H54 (cell line): Measurements from ENCODE around the gene DLGAP1.

Experiments used
- DNase-seq: peaks from one replicate; pipeline ENCODE4 v3.0.0; 2011; ENCODE audit warnings: low spot score, mixed read lengths; ENCODE audit not compliant: insufficient read length
- FAIRE-seq: peaks from 3 replicates; lab custom pipeline; 2011; peaks lifted over from hg19 to GRCh38; lab: Jason Lieb, UNC
- POLR2A ChIP-seq: IDR thresholded peaks from 2 replicates; pipeline ENCODE4 v1.6.1; 2011; ENCODE audit warnings: low read depth, mild to moderate bottlenecking, low read length

The DLGAP1 gene

GRCh38 chr18:4172196-4173100 lies 282.7 kb downstream of the DLGAP1 start:
- no peak for FAIRE-seq
- no peak for TF ChIP-seq POLR2A
- no peak for DNase-seq

- FAIRE-seq: no peak
- DNase-seq: no peak
- no peak for TF ChIP-seq POLR2A
These were observed 297.8 kb downstream of the DLGAP1 start for GRCh38 chr18:4157352-4157751.

- no peak for DNase-seq
- no peak for TF ChIP-seq POLR2A
- FAIRE-seq: no peak
These were observed 308.3 kb downstream of the DLGAP1 start for GRCh38 chr18:4146797-4147196.

GRCh38 chr18:4144201-4144600 lies 310.9 kb downstream of the DLGAP1 start:
- TF ChIP-seq POLR2A: no peak
- DNase-seq (no peak), FAIRE-seq (no peak)

- FAIRE-seq: no peak
These were observed 311.5 kb downstream of the DLGAP1 start for GRCh38 chr18:4143585-4143984.

GRCh38 chr18:4142876-4143275 lies 312.2 kb downstream of the DLGAP1 start:
- no peak for DNase-seq
- no peak for TF ChIP-seq POLR2A
- FAIRE-seq: no peak

More at GRCh38 chr18:4143585-4143984, 311.5 kb downstream of the DLGAP1 start:
- TF ChIP-seq POLR2A: no peak
- no peak for DNase-seq

GRCh38 chr18:4134700-4135099 lies 320.4 kb downstream of the DLGAP1 start:
- DNase-seq (no peak), FAIRE-seq (no peak)
- TF ChIP-seq POLR2A: no peak

- DNase-seq (no peak), FAIRE-seq (no peak)
- TF ChIP-seq POLR2A: no peak
These were observed 324.1 kb downstream of the DLGAP1 start for GRCh38 chr18:4130734-4131719.

GRCh38 chr18:4126939-4127338 lies 328.2 kb downstream of the DLGAP1 start:
- FAIRE-seq: no peak

GRCh38 chr18:4125627-4126230 lies 329.4 kb downstream of the DLGAP1 start:
- TF ChIP-seq POLR2A: no peak
- no peak for DNase-seq
- no peak for FAIRE-seq

More at GRCh38 chr18:4126939-4127338, 328.2 kb downstream of the DLGAP1 start:
- DNase-seq: no peak
- TF ChIP-seq POLR2A: no peak

- DNase-seq: no peak
- no peak for FAIRE-seq
- no peak for TF ChIP-seq POLR2A
These were observed 329.9 kb downstream of the DLGAP1 start for GRCh38 chr18:4125224-4125623.

- FAIRE-seq: no peak
- no peak for DNase-seq
- no peak for TF ChIP-seq POLR2A
These were observed 335.3 kb downstream of the DLGAP1 start for GRCh38 chr18:4119813-4120212.

- DNase-seq (no peak), FAIRE-seq (no peak)
- no peak for TF ChIP-seq POLR2A
These were observed 335.9 kb downstream of the DLGAP1 start for GRCh38 chr18:4119127-4119648.
